HL-60/S4 treated with retinoic acid at 250 ng/mL for 4 days and 3 days (cell line): ENCODE data around the gene MANF.

Experiments
- in situ Hi-C: fragments of 300-500 bp; cut with MboI; formaldehyde crosslinking; loops from 2 replicates; pipeline ENCODE4 v1.7.0; 2022; ENCODE audit warnings: low sequenced_read_pairs

Gene MANF

GRCh38 chr3:51422211-51422610 is 37.1 kb downstream of the MANF start:
- in situ Hi-C loops, result no loop called here

- in situ Hi-C loops, result no loop called here
These were observed 41.8 kb downstream of the MANF start for GRCh38 chr3:51426921-51427320.

GRCh38 chr3:51429138-51429537 is 44.0 kb downstream of the MANF start:
- in situ Hi-C loops, result no loop called here

GRCh38 chr3:51434110-51434509 is 49.0 kb downstream of the MANF start:
- in situ Hi-C loops, result no loop called here

GRCh38 chr3:51434746-51435327 is 49.7 kb downstream of the MANF start:
- in situ Hi-C loops, result no loop called here

GRCh38 chr3:51436998-51437639 is 52.0 kb downstream of the MANF start:
- in situ Hi-C loops, result no loop called here
